Thyroid gland (tissue), 4 donors: ENCODE data around the gene B4GALNT3.

ENCODE experiments used
- POLR2A ChIP-seq, 2 donors: fragments of 450-650 bp; IDR thresholded peaks; one replicate each; pipeline ENCODE4 v1.6.1; 2017; ENCODE audit warnings: antibody characterized with exemption in 2 of 2, mild to moderate bottlenecking in 2 of 2, moderate library complexity in 1 of 2
- TF ChIP-seq, protein P1 (sequence below), 6 experiments: fragments of 200-600 bp in 3 of 6; fragments of 450-650 bp in 3 of 6; sonication (generic) in 3 of 6; IDR thresholded peaks; one replicate each; pipeline ENCODE4 v1.5.1; 2016 to 2019; ENCODE audit warnings: antibody characterized with exemption in 6 of 6, mild to moderate bottlenecking in 2 of 6, inconsistent platforms in 1 of 6, moderate library complexity in 1 of 6

DNA sequence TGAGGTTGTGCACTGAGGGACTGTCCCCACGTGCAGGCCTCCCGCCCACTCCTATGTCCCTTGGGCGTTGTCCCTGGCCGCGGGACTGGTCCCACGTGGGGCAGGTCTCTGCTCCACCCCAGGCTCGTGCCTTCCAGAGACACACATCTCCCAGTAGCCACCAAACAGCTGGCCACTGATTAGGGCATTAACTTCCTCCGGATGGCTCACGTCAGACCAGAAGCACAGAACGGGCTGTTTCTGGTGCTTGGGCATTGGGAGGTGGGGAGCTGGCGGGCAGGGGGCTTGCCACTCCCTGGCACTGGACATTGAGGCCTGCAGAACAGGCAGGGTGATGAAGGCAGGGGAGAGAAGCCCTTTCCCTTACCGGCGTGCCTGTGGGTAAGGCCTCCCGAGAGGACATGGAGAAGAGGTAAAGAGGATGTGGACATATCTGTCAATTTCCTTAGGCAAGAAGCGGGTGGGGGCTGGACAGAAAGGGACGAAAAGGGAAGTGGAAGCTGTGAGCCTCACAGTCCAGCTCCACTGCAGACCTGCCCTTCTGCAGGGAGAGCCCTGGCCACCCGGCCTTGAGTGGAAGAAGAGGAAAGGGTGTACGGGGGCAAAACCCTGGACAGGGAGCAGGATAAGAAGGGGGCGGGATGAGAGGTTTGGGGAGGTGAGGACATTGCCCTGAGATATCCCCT lies 102.3 kb downstream of the B4GALNT3 start:
- TF ChIP-seq POLR2A (IDR thresholded peaks at IDR 0.05), result no peak
- TF ChIP-seq, protein P1, sequence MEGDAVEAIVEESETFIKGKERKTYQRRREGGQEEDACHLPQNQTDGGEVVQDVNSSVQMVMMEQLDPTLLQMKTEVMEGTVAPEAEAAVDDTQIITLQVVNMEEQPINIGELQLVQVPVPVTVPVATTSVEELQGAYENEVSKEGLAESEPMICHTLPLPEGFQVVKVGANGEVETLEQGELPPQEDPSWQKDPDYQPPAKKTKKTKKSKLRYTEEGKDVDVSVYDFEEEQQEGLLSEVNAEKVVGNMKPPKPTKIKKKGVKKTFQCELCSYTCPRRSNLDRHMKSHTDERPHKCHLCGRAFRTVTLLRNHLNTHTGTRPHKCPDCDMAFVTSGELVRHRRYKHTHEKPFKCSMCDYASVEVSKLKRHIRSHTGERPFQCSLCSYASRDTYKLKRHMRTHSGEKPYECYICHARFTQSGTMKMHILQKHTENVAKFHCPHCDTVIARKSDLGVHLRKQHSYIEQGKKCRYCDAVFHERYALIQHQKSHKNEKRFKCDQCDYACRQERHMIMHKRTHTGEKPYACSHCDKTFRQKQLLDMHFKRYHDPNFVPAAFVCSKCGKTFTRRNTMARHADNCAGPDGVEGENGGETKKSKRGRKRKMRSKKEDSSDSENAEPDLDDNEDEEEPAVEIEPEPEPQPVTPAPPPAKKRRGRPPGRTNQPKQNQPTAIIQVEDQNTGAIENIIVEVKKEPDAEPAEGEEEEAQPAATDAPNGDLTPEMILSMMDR (IDR thresholded peaks at IDR 0.05), result no peak
